NCI-H82 treated with DMSO at 0.1 percent for 48 hours (cell line): Measurements from ENCODE around the gene SLC7A1.

Experiments
- DNase-seq: peaks from one replicate; lab custom pipeline; 2025; ENCODE audit not compliant: unreplicated experiment; lab: John Stamatoyannopoulos, UW

The SLC7A1 gene

GRCh38 chr13:29532821-29533220 lies 62.7 kb downstream of the SLC7A1 start:
- no peak for DNase-seq

- no peak for DNase-seq
Observed at GRCh38 chr13:29532116-29532515, 63.4 kb downstream of the SLC7A1 start.

- no peak for DNase-seq
Observed at GRCh38 chr13:29530901-29531300, 64.6 kb downstream of the SLC7A1 start.

GRCh38 chr13:29529754-29530153 lies 65.7 kb downstream of the SLC7A1 start:
- no peak for DNase-seq

GRCh38 chr13:29527916-29528315 lies 67.6 kb downstream of the SLC7A1 start:
- no peak for DNase-seq

GRCh38 chr13:29527511-29527910 lies 68.0 kb downstream of the SLC7A1 start:
- no peak for DNase-seq

GRCh38 chr13:29526741-29527140 lies 68.7 kb downstream of the SLC7A1 start:
- no peak for DNase-seq

GRCh38 chr13:29525757-29526156 lies 69.7 kb downstream of the SLC7A1 start:
- no peak for DNase-seq

GRCh38 chr13:29524641-29525040 lies 70.8 kb downstream of the SLC7A1 start:
- no peak for DNase-seq

- DNase-seq, result no peak
Observed at GRCh38 chr13:29524176-29524575, 71.3 kb downstream of the SLC7A1 start.

GRCh38 chr13:29523199-29523961 lies 72.1 kb downstream of the SLC7A1 start:
- DNase-seq, result no peak

GRCh38 chr13:29522044-29522685 lies 73.3 kb downstream of the SLC7A1 start:
- DNase-seq, result no peak

GRCh38 chr13:29521336-29521735 lies 74.2 kb downstream of the SLC7A1 start:
- DNase-seq, result no peak

GRCh38 chr13:29520671-29521070 lies 74.8 kb downstream of the SLC7A1 start:
- no peak for DNase-seq

- no peak for DNase-seq
Observed at GRCh38 chr13:29519921-29520320, 75.6 kb downstream of the SLC7A1 start.

- DNase-seq, result no peak
Observed at GRCh38 chr13:29516880-29517279, 78.6 kb downstream of the SLC7A1 start.

GRCh38 chr13:29516012-29516411 lies 79.5 kb downstream of the SLC7A1 start:
- DNase-seq, result no peak

- DNase-seq, result no peak
Observed at GRCh38 chr13:29515372-29515771, 80.1 kb downstream of the SLC7A1 start.

- no peak for DNase-seq
Observed at GRCh38 chr13:29514720-29515310, 80.7 kb downstream of the SLC7A1 start.

GRCh38 chr13:29513981-29514719 lies 81.3 kb downstream of the SLC7A1 start:
- DNase-seq, result no peak
